Natural killer cell (primary cell): ENCODE data around the gene SEC14L1. TPM values are rescaled to one million over a fixed set of nuclear protein-coding genes. Genes with fewer than 3 reads are reported as not detected.
A peak's percentile ranks its signal among the peaks of the same experiment; 100 is the strongest.
"Not testable (repeated sequence)": the region's sequence is repeated elsewhere in the genome, so short reads cannot be mapped to it uniquely, and the experiment has no call there.

Experiments used
- ATAC-seq, 3 donors: fragments of 150-1000 bp in 2 of 3; fragments of 200-7000 bp in 1 of 3; cut with Tn5 transposase; 1 replicate in 1 of 3; 2 replicates in 2 of 3; pipeline ENCODE4 v1.10.0; 2021; ENCODE audit warnings: mild to moderate bottlenecking in 2 of 3, moderate library complexity in 2 of 3
- DNase-seq, 2 donors: peaks; one replicate each; pipeline versions ENCODE4 v3.0.0 to v3.0.0-alpha.2; 2013 to 2021; ENCODE audit warnings: mixed read lengths in 1 of 2
- H3K27ac ChIP-seq: one replicate; pipeline ENCODE4 v1.5.1; 2013; ENCODE audit warnings: mild to moderate bottlenecking, low read length
- H3K27me3 ChIP-seq: one replicate; pipeline ENCODE4 v1.6.1; 2013; ENCODE audit warnings: low read length; ENCODE audit not compliant: control insufficient read depth, insufficient read depth
- H3K36me3 ChIP-seq: one replicate; pipeline ENCODE4 v1.6.1; 2013; ENCODE audit warnings: low read length; ENCODE audit not compliant: control insufficient read depth, insufficient read depth
- H3K4me1 ChIP-seq: one replicate; pipeline ENCODE4 v1.6.1; 2013; ENCODE audit warnings: low read length; ENCODE audit not compliant: control insufficient read depth, insufficient read depth
- H3K4me3 ChIP-seq: one replicate; pipeline ENCODE4 v1.5.1; 2013; ENCODE audit warnings: low read length
- H3K9me3 ChIP-seq: one replicate; pipeline ENCODE4 v1.6.1; 2013; ENCODE audit warnings: low read length; ENCODE audit not compliant: control insufficient read depth, insufficient read depth
- H3K27ac Mint-ChIP-seq, 2 donors: one replicate each; pipeline ENCODE4 v1.8.0; 2022; ENCODE audit warnings: mild to moderate bottlenecking in 2 of 2, mixed read lengths in 2 of 2, moderate library complexity in 1 of 2
- H3K27me3 Mint-ChIP-seq, 2 donors: one replicate each; pipeline ENCODE4 v1.8.0; 2022; ENCODE audit warnings: low read depth in 2 of 2, mixed read lengths in 2 of 2
- H3K36me3 Mint-ChIP-seq: one replicate; pipeline ENCODE4 v1.8.0; 2022; ENCODE audit warnings: mixed read lengths
- H3K4me1 Mint-ChIP-seq, 2 donors: one replicate each; pipeline ENCODE4 v1.8.0; 2022; ENCODE audit warnings: mixed read lengths in 2 of 2
- H3K4me3 Mint-ChIP-seq: one replicate; pipeline ENCODE4 v1.8.0; 2022; ENCODE audit warnings: mild to moderate bottlenecking, moderate library complexity, mixed read lengths
- H3K9me3 Mint-ChIP-seq, 2 donors: one replicate each; pipeline ENCODE4 v1.8.0; 2022; ENCODE audit warnings: mixed read lengths in 2 of 2
- CTCF ChIP-seq: fragments of 200-600 bp; IDR thresholded peaks from one replicate; pipeline ENCODE4 v1.8.0; 2022; ENCODE audit warnings: antibody characterized with exemption
- WGBS: methylation state at CpG from one replicate; pipeline ENCODE4 v1.1.7; 2013; ENCODE audit warnings: missing lambda C conversion rate; ENCODE audit not compliant: insufficient coverage; 5-methylcytosine and 5-hydroxymethylcytosine counted together
- intact Hi-C: fragments of 100-400 bp; cut with micrococcal nuclease; formaldehyde crosslinking; loops from one replicate; pipeline ENCODE4 v1.14.2; 2022
- total RNA-seq, 4 donors: library from RNA; stranded (reverse); fragments of 120-200 nt in 1 of 4; gene quantifications; one replicate each; pipeline versions ENCODE4 v1.2.3 to v1.2.4, GENCODE V29; 2013 to 2022

Gene SEC14L1
- total RNA-seq, 3 donors from 2014 or later (not counting 1 experiment from before 2014, with no cell fraction given) = 129 to 160 (median 129) TPM

- DNase-seq = no peak
- ATAC-seq = no peak
- Histone ChIP-seq H3K4me1 (no peaks in the 10 kb centered on the region), H3K4me3 (no peak overlapping the region), H3K27ac (no peak overlapping the region), H3K27me3 (no peaks in the 10 kb centered on the region), H3K36me3 (peaks cover 27% of the 10 kb centered on the region), H3K9me3 (no peaks in the 10 kb centered on the region)
- Mint-ChIP-seq H3K9me3 (no peaks in the 10 kb centered on the region), H3K4me1 (peaks cover 32 to 57% of the 10 kb centered on the region in 2 donors), H3K27me3 (no peaks in the 10 kb centered on the region), H3K36me3 (no peaks in the 10 kb centered on the region), H3K27ac (peak overlapping the region in 1 of 2 donors; percentile 21), H3K4me3 (no peak overlapping the region)
- intact Hi-C loops = no loop called here
- TF ChIP-seq CTCF = no peak
- WGBS = 95% methylated on average over 6 of the region's 8 CpGs
These were observed 13.3 kb downstream of the SEC14L1 start for GRCh38 chr17:77153999-77154586.

- Mint-ChIP-seq H3K36me3 (no peaks in the 10 kb centered on the region), H3K27me3 (no peaks in the 10 kb centered on the region), H3K4me3 (no peak overlapping the region), H3K27ac (peak overlapping the region; percentile 41 to 69), H3K9me3 (no peaks in the 10 kb centered on the region), H3K4me1 (peaks cover 36 to 60% of the 10 kb centered on the region in 2 donors)
- Histone ChIP-seq H3K9me3 (no peaks in the 10 kb centered on the region), H3K27me3 (no peaks in the 10 kb centered on the region), H3K27ac (no peak overlapping the region), H3K4me1 (no peaks in the 10 kb centered on the region), H3K4me3 (no peak overlapping the region), H3K36me3 (peaks cover 24% of the 10 kb centered on the region)
- ATAC-seq = no peak
- intact Hi-C loops = no loop called here
- TF ChIP-seq CTCF = no peak
- DNase-seq = no peak
- 79% methylated on average over 3 of the region's 3 CpGs for WGBS
These were observed 14.4 kb downstream of the SEC14L1 start for GRCh38 chr17:77155125-77155524.

- H3K4me3 Mint-ChIP-seq, H3K27me3 Mint-ChIP-seq, H3K4me3 ChIP-seq, H3K9me3 Mint-ChIP-seq, H3K36me3 ChIP-seq, intact Hi-C loops, H3K9me3 ChIP-seq, H3K27me3 ChIP-seq, H3K36me3 Mint-ChIP-seq, DNase-seq, H3K27ac ChIP-seq, ATAC-seq, H3K4me1 ChIP-seq: not testable (repeated sequence)
- Mint-ChIP-seq H3K4me1 (peaks cover 48 to 67% of the 10 kb centered on the region in 2 donors), H3K27ac (peak overlapping the region in 1 of 2 donors; percentile 53)
- 98% methylated on average over 6 of the region's 6 CpGs for WGBS
These were observed 17.0 kb downstream of the SEC14L1 start for GRCh38 chr17:77157766-77158165.

- peaks cover 3% of the 10 kb centered on the region for H3K36me3 ChIP-seq
- H3K9me3 Mint-ChIP-seq = no peaks in the 10 kb centered on the region
- intact Hi-C loops = no loop called here
- no peak overlapping the region for H3K27ac Mint-ChIP-seq
- ATAC-seq (no peak), DNase-seq (no peak)
- no peak overlapping the region for H3K4me3 Mint-ChIP-seq
- H3K36me3 Mint-ChIP-seq = no peaks in the 10 kb centered on the region
- peaks cover 11% of the 10 kb centered on the region for H3K4me1 ChIP-seq
- no peak for TF ChIP-seq CTCF
- no peaks in the 10 kb centered on the region for H3K9me3 ChIP-seq
- no peak overlapping the region for H3K27ac ChIP-seq
- H3K4me1 Mint-ChIP-seq = peaks cover 59 to 71% of the 10 kb centered on the region in 2 donors
- H3K27me3 ChIP-seq = no peaks in the 10 kb centered on the region
- no peak overlapping the region for H3K4me3 ChIP-seq
- no peaks in the 10 kb centered on the region for H3K27me3 Mint-ChIP-seq
- 98% methylated on average over 4 of the region's 6 CpGs for whole genome bisulfite sequencing
These were observed 19.5 kb downstream of the SEC14L1 start for GRCh38 chr17:77160091-77160874.
